GM23248 (cell line): ENCODE results near the gene FAM83G.

Experiments used
- EZH2 ChIP-seq: fragments of 200-600 bp; sonication (generic); IDR thresholded peaks from 2 replicates; pipeline ENCODE4 v1.6.1; 2018; ENCODE audit warnings: antibody characterized with exemption, mild to moderate bottlenecking; ENCODE audit not compliant: insufficient read depth, poor library complexity, severe bottlenecking
- EZH2phosphoT487 ChIP-seq: fragments of 200-600 bp; sonication (generic); IDR thresholded peaks from 2 replicates; pipeline ENCODE4 v1.6.1; 2018; ENCODE audit warnings: antibody characterized with exemption, moderate library complexity, mild to moderate bottlenecking, low read depth; ENCODE audit not compliant: insufficient read depth

- TF ChIP-seq EZH2, result no peak
- no peak for TF ChIP-seq EZH2phosphoT487
These were observed 30.0 kb downstream of the FAM83G start for GRCh38 chr17:18974407-18975149.
